HG02759 (cell line): ENCODE data around the gene DLG1.

Source experiments
- ATAC-seq: cut with Tn5 transposase; IDR thresholded peaks from one replicate; pipeline ENCODE4 v1.9.1; 2021; ENCODE audit warnings: mild to moderate bottlenecking, moderate library complexity; ENCODE audit not compliant: unreplicated experiment

Gene DLG1

DNA sequence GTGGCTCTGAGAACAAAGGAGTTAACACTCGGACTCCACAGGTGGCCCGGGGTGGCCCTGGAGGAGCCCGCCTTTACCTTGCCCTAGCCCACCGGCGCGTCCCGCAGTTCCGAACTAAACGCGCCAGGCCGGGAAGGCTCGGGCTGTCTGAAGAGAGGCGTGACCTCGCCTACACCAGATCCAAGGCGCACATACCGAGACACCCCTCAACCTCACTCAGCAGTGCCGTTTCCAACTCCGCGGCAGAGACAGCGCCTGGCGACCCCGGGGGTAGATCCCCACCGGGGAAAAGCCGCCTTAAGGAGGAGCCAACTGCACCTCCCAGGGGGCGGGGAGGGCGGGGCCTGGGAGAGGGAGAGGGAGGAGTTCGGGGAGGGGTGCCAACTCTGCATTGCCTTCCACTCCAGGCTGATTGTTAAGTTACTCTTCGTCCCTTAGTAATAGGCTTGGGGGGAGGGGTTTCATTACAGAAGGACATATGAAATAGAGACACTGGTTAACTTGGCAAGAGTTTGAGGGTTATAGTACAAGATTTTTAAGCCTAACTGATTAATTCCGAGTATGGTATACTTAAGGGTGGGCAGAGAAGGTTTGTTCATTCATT is at the start of gene DLG1:
Gene DLG1 (minus strand): TSS at position 272 of the 604 bp plus-strand sequence. CDS start 1,408 bp downstream, outside the sequence.
- ATAC-seq = peak; percentile 57

GRCh38 chr3:197348014-197348413 is 49.6 kb upstream of the DLG1 start:
- ATAC-seq = no peak

DNA sequence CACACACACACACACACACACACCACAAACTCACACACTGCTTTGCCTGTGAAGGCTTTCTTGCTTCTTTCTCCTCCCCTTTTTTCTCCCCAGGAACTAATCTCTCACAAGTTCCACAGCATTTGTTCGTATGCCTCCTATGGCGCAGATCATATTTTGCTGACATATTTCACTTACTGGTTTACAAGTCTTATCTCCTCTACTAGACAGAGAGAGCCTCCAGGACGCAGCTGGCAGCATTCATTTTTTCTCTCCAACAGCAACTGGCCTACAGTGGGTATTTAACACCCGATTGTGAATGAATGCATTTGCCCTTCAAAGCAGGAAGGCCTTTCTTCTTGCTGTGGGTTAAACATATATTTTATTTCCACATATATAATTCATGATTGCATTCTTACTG is 47.0 kb upstream of the DLG1 start:
- ATAC-seq = no peak

DNA sequence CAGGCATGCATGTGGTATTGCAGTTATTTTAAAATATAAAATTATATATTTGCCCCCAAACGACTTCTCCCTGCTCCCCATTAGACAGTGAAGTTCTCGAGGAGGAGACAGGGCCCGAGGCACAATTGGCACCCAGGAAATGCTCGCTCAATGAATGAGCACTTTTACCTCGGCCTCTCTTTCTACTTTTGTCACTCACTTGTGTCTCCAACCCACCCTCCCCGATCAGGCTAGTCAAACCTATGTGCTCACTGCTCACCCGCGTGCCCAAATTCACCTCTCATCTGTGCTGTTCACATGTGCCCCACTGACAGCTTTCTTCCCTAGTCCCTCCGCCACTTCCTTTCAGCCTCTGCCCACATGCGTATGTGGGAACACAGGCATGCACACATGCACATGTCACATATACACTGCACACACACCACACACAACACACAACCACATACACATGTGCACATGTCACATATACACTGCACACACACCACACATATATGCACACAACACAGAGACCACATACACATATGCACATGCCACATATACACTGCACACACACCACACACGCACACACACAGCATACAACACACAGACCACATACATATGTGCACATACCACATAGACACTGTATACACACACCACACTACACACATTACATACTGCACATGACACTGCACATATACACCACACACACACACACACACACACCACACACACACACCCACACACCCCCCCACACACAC is 46.3 kb upstream of the DLG1 start:
- no peak for ATAC-seq

- ATAC-seq = no peak
Measured at GRCh38 chr3:197343656-197344408, 45.4 kb upstream of the DLG1 start.

DNA sequence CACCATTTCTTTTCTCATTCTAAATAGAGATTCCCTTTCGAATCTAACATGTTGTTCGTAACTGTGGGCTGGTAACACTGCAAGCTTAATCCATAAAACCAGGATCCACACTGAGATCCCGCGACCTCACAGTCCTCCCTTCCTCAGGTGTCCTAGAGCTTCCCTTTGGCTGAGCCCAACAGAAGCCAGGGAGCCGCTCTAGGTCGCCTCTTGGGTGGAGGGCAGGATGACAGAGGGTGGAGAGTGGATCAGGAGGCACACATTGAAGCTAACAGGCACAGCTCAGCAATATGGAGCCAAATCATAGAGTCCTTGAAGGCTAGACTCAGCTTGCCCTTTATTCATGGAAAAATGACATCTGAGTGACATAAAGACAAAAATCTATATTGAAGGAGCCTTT is 44.7 kb upstream of the DLG1 start:
- no peak for ATAC-seq

DNA sequence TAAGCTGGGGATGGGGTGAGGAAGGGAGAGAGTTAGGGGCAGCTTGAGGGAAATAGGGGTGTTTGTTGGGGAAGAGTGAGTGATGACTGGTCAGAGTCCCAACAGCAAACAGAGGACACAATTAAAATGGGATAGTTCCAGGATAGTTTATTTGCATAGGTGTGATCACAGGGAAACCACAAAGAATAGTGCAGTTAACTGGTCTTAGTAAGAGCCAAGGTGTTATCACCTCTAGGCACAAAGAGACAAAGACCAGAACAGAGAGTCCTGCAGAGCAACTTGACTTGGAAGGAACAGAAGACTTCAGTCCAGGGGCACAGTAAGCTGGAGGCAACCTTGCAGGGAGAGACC is 42.1 kb upstream of the DLG1 start:
- no peak for ATAC-seq

DNA sequence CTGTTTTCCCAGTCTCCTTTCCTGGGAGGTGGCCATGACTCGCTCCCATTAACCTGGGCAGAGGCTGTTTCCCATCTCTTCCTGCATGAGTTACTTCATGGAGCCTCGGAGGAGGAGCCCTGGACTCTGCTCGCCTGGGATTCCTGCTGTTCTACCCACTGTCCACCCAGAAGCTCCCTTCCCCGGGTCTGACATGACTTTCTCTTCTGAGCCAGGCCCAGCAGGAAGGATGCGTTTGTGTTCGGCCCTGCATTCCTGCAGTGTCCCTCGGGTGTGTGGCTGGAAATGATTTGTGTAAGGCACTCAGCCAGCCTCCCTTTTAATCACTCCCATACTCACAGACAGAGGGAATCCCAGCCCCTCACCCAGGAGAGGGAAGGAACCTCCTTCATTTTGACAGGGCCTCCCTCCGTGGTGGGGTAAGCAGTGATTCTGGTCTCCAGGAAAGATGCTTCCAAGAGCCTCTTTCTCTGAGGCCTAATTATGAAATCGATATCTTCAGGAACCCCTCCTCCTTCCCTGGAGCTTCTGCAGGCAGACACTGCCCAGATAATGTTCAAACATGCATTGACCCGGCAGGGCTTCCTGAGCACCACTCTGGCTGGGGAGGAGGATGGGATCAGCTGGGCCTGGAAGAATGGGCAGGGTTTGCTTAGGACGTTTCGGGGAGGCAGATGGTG is 41.6 kb upstream of the DLG1 start:
- ATAC-seq = no peak

GRCh38 chr3:197338586-197338985 is 40.2 kb upstream of the DLG1 start:
- no peak for ATAC-seq

DNA sequence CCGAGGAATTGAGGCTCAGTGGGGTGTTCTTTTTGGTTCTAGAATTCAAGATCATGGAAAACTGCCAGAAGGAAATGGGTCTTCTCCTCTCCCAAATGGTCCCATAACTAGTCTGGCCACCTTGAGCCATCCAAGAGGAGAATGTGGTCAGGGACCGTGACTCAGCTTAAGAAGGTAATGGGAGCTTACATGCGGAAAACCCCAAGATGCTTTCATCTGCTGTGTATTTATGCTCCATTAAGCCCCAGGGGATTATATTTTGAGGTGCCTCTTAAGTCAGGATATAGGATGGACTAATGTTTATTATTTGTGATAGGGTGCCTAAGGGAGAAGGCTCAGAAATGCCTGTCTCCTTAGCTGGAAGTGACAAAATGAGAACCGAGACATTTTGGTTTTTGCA is 39.2 kb upstream of the DLG1 start:
- no peak for ATAC-seq

- no peak for ATAC-seq
Measured at GRCh38 chr3:197337214-197337613, 38.8 kb upstream of the DLG1 start.

DNA sequence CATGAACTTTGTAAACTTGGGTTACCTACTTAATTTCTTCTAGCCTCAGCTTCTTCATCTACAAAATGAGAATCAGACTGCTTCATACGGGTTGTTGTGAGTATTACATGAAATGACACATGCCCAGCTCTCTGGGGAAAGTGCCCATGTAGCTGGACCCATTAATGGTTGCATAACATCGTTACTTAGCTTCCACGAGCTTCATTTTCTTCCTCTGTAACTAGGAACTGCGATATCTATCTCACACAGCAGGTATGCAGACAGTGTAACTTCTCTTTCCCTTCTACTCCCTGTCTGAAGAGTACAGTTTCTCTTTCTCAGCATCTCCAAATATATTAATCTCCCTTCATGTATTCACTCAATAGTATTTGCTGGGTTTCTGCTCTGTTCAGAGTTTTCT is 37.9 kb upstream of the DLG1 start:
- ATAC-seq = no peak

- ATAC-seq = no peak
Measured at GRCh38 chr3:197335428-197336132, 37.2 kb upstream of the DLG1 start.

GRCh38 chr3:197333901-197334639 is 35.7 kb upstream of the DLG1 start:
- no peak for ATAC-seq

DNA sequence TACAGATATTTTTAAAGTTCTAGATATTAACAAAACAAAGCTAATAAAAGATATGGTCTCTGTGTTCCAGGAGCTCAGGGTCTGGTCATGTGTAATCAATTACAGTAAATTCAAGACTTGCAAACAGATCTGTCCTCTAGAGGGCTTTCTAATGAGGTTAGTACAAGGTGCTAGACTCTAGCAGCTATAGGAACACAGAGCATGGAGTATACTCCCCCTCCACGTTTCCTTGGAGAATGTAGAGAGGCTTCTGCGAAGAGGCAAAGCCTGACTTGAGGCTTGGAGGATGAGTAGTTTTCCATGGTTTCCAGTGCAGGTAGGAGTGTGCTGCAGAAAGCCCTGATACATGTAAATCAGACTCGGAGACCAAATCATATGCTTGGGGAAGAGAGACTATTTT is 32.7 kb upstream of the DLG1 start:
- ATAC-seq = no peak

DNA sequence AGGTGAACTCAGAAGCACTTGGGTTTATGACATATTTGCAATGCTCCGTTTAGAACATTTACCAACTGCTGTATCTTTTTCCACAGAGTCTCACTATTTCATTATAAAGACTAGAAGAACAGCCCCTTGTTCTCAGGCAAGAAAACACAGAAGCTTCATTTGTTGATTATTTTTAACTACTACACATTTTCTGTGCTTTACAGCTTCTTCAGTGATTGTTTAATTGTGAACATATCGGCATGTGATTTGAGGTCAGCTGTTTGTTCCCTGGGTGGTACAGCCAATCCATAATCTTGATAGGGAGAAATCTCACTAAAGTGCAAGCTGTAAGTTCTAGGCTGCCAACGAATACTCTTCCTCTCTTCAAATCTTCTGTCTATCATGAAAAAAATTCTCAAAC is 31.0 kb upstream of the DLG1 start:
- ATAC-seq = no peak

GRCh38 chr3:197328198-197328597 is 29.8 kb upstream of the DLG1 start:
- no peak for ATAC-seq

DNA sequence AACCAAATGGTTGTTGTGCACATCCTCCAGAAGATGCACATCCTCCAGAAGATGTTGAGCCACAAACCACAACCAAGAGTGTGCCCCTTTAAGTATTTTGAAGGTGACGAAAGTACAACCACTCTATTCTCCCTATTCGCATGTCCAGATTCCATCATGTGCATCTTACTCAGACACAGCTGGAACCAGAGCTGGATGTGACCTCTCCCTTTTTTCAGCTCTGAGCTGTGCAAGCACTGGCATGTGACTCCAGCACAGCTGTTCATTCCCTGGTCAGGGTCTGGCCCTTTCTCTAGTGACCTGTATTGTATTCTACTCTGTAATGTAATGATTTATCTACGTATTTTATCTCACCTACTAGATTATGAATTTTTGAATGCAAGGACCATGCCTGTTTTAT is 29.3 kb upstream of the DLG1 start:
- no peak for ATAC-seq

DNA sequence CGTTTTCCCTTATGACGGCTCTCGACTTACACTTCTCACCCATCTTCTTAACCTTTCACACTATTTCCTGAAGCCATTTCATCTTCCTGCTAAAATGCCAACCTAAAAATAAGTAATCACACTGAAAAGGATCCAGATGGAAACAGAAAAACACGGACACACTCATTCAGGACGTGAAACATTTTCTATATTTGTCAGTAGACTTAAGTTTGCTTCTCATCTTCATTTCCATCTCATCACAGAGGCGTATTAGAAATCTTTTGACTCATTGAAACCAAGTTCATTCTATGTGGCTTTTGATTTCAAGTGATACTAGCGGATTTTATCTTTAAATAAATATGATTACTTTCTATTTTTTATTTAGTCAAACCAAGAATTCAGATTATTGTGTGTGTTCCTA is 27.4 kb upstream of the DLG1 start:
- no peak for ATAC-seq

DNA sequence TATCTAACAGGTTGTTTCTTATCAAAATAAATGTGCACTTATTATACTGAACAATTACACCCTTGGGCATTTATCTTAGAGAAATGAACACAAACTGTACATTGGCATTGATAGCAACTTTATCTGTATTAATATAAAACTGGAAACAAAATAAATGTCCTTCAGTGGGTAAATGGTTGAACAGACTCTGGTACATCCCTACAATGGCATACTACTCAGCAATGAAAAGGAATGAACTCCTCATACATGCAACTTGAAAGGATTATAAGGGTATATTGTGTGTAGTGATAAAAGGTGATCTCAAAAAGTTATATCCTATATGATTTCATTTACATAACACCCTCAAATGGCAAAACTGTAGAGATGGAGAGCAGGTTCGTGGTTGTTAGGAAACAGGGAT is 23.7 kb upstream of the DLG1 start:
- ATAC-seq = no peak
